Right lobe of liver (tissue), 4 donors: ENCODE data around the gene IKZF5.

Experiments
- POLR2A ChIP-seq: fragments of 450-650 bp; IDR thresholded peaks from one replicate; pipeline ENCODE4 v1.6.1; 2017; ENCODE audit warnings: antibody characterized with exemption, mild to moderate bottlenecking
- TF ChIP-seq, protein P1 (sequence below), 4 donors: fragments of 200-600 bp in 3 of 4; fragments of 450-650 bp in 1 of 4; IDR thresholded peaks; one replicate each; pipeline versions ENCODE4 v1.5.1 to v1.8.0; 2016 to 2022; ENCODE audit warnings: antibody characterized with exemption in 4 of 4, mild to moderate bottlenecking in 2 of 4
- donor health status: DM: no; HTN: no; CAD: no.
- donor health status: DM: no; HTN: no; CAD: no.
- donor health status: DM: no; HTN: yes; CAD: no.

DNA sequence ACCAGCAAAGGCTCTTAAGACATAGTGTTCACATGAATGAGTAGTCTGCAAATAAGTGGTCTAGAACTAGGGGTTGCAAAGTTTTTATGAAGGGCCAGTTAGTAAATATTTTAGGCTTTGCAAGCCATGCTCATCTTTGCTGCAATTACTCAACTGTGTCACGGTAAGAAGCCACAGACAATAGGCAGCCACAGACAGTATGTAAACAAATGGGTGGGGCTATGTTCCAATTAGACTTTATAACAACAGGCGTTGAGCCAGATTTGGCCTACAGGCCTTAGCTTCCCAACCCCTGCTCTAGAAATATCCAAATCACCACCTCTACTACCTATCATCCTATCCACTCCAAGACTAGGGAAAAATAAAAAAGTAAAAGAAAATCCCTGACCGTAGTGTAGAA, 9.2 kb downstream of the IKZF5 start:
- TF ChIP-seq, protein P1, sequence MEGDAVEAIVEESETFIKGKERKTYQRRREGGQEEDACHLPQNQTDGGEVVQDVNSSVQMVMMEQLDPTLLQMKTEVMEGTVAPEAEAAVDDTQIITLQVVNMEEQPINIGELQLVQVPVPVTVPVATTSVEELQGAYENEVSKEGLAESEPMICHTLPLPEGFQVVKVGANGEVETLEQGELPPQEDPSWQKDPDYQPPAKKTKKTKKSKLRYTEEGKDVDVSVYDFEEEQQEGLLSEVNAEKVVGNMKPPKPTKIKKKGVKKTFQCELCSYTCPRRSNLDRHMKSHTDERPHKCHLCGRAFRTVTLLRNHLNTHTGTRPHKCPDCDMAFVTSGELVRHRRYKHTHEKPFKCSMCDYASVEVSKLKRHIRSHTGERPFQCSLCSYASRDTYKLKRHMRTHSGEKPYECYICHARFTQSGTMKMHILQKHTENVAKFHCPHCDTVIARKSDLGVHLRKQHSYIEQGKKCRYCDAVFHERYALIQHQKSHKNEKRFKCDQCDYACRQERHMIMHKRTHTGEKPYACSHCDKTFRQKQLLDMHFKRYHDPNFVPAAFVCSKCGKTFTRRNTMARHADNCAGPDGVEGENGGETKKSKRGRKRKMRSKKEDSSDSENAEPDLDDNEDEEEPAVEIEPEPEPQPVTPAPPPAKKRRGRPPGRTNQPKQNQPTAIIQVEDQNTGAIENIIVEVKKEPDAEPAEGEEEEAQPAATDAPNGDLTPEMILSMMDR (IDR thresholded peaks at IDR 0.05): no peak
- no peak for TF ChIP-seq POLR2A
